OCI-LY3 (cell line): Measurements from ENCODE around the gene MID2.

ENCODE experiments used
- CTCF ChIP-seq: fragments of 200-600, 300-600 bp; sonication (generic); IDR thresholded peaks from 2 replicates; pipeline ENCODE4 v1.5.1; 2014; ENCODE audit warnings: antibody characterized with exemption, low read length, low read depth
- EZH2phosphoT487 ChIP-seq: fragments of 200-600 bp; shearing (Covaris generic); IDR thresholded peaks from 2 replicates; pipeline ENCODE4 v1.6.1; 2018; ENCODE audit warnings: antibody characterized with exemption, mixed run types, low read depth

DNA sequence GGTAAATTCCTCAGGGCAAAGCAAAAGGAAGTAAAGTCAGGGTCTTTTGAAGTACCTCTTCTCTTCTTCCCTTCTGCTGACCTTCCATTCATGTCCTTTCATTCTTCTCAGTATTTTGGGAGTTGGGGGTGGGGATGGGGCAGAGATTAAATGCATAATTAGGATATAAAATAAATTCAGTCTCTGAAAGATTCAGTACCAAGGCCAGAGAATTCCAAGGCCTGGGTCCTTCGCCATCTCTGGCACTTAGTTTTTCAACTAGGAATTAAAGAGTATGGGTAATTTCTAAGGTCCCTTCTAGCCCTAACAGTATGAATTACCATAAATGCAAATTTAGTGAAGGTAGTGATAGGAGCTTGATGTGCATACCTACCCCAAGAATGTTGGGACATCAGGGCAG lies 108.6 kb downstream of the MID2 start:
- TF ChIP-seq CTCF (no peak), EZH2phosphoT487 (no peak)
